Loucy (cell line): ENCODE results near the gene FCHSD2.

Experiments
- CTCF ChIP-seq: fragments of 200-600 bp; sonication (generic); conservative IDR thresholded peaks from 2 replicates; pipeline ENCODE4 v1.5.1; 2014; ENCODE audit warnings: mild to moderate bottlenecking, antibody characterized with exemption, low read length
- EZH2phosphoT487 ChIP-seq: fragments of 200-600 bp; IDR thresholded peaks from 2 replicates; pipeline ENCODE4 v1.6.1; 2018; ENCODE audit warnings: antibody characterized with exemption, mild to moderate bottlenecking, moderate library complexity, borderline replicate concordance

- TF ChIP-seq CTCF = no peak
- no peak for TF ChIP-seq EZH2phosphoT487
Observed at GRCh38 chr11:73009972-73010371, 132.1 kb downstream of the FCHSD2 start.
